Ovary (tissue), 9 donors: Measurements from ENCODE around the gene MAST3. TPM values are rescaled to one million over a fixed set of nuclear protein-coding genes. Genes with fewer than 3 reads are reported as not detected.
A peak's percentile ranks its signal among the peaks of the same experiment; 100 is the strongest.

Source experiments
- DNase-seq, 5 donors: peaks; one replicate each; pipeline ENCODE4 v3.0.0-alpha.2; 2019 to 2020
- H3K27ac ChIP-seq, 2 donors: fragments of 200-600 bp; one replicate each; pipeline versions ENCODE4 v1.5.1 to v1.8.0; 2019 to 2022
- H3K27me3 ChIP-seq: fragments of 200-600 bp; one replicate; pipeline ENCODE4 v1.8.0; 2022
- H3K36me3 ChIP-seq: fragments of 200-600 bp; sonication (generic); one replicate; pipeline ENCODE4 v1.5.1; 2019
- H3K4me1 ChIP-seq: one replicate; pipeline ENCODE4 v1.8.1; 2013; ENCODE audit warnings: mild to moderate bottlenecking, moderate library complexity; ENCODE audit not compliant: insufficient read depth
- H3K4me3 ChIP-seq: fragments of 200-600 bp; sonication (generic); one replicate; pipeline ENCODE4 v1.5.1; 2017
- H3K9me3 ChIP-seq, 2 donors: fragments of 200-600 bp in 1 of 2; sonication (generic) in 1 of 2; one replicate each; pipeline versions ENCODE4 v1.5.1 to v1.8.1; 2013 to 2019; ENCODE audit warnings: mild to moderate bottlenecking in 1 of 2, moderate library complexity in 1 of 2
- CTCF ChIP-seq, 3 donors: fragments of 450-650 bp in 2 of 3; fragments of 200-600 bp in 1 of 3; IDR thresholded peaks; one replicate each; pipeline versions ENCODE4 v1.5.1 to v1.8.0; 2016 to 2022; ENCODE audit warnings: antibody characterized with exemption in 3 of 3, mild to moderate bottlenecking in 1 of 3
- EP300 ChIP-seq: sonication (generic); formaldehyde crosslinking; IDR thresholded peaks from one replicate; pipeline ENCODE4 v1.6.1; 2017; ENCODE audit warnings: antibody characterized with exemption
- POLR2A ChIP-seq: fragments of 450-650 bp; IDR thresholded peaks from one replicate; pipeline ENCODE4 v1.6.1; 2017; ENCODE audit warnings: antibody characterized with exemption, mild to moderate bottlenecking, moderate library complexity
- WGBS, 3 donors: extraction: QIAGEN DNeasy Blood & Tissue Kit in 1 of 3; methylation state at CpG; one replicate each; pipeline versions ENCODE4 v1.1.5 to v1.1.7; 2013 to 2017; 5-methylcytosine and 5-hydroxymethylcytosine counted together
- intact Hi-C, 4 donors: fragments of 100-400 bp; cut with DNase I; formaldehyde crosslinking; loops; one replicate each; pipeline versions ENCODE4 v1.11.0 to v1.15.1; 2022 to 2023
- polyA plus RNA-seq, 2 donors: library from polyadenylated mRNA; stranded (reverse); fragments of 200-250 nt in 1 of 2; fragments of 350-450 nt in 1 of 2; fragmentation: Illumina TruSeq in 1 of 2; extraction: RNeasy Lipid Tissue Mini Kit (QIAGEN cat#74804) in 1 of 2; gene quantifications; one replicate each; pipeline ENCODE4 v1.2.3, GENCODE V29; 2013 to 2014
- total RNA-seq, 7 donors: library from RNA; depleted of rRNA in 2 of 7; stranded (reverse); fragments of >200 nt in 2 of 7; fragmentation: NEBNext Ultra II Directional in 3 of 7; extraction: Animal tissue kit (Norgen Biotek cat#: 25700) in 3 of 7; gene quantifications; one replicate each; pipeline versions ENCODE4 v1.1.0 to v1.2.4, GENCODE V29; 2016 to 2023
- donor health status: DM: no; HTN: no; CAD: no; lungs with moderate emphysema.
- donor health status: DM: no; HTN: no; CAD: no.
- donor health status: Bipolar disorder and iron deficiency.
- donor health status: DM: yes; HTN: yes; CAD: no.
- donor health status: DM: no; HTN: no; CAD: no.
- donor health status: DM: yes; HTN: yes; CAD: no.

The MAST3 gene
- total and polyA plus RNA-seq, 9 donors = 2.4 to 12.2 (median 9.9) TPM

- TF ChIP-seq EP300 (no peak), POLR2A (no peak), CTCF (IDR thresholded peaks at IDR 0.05) (no peak)
These were observed 74.2 kb downstream of the MAST3 start for GRCh38 chr19:18171605-18172327.

GRCh38 chr19:18172331-18173053 is 74.9 kb downstream of the MAST3 start:
- H3K36me3 ChIP-seq = no peaks in the 10 kb centered on the region
- peak in 1 of 5 donors; percentile 34 for DNase-seq
- H3K27me3 ChIP-seq = no peaks in the 10 kb centered on the region
- no peaks in the 10 kb centered on the region for H3K9me3 ChIP-seq
- TF ChIP-seq POLR2A (no peak), CTCF (IDR thresholded peaks at IDR 0.05) (no peak), EP300 (no peak)
- WGBS, 3 donors = 78 to 90% (median 86%) methylated on average over 7 of the region's 7 CpGs
- intact Hi-C loops = no loop called here
- H3K27ac ChIP-seq = peak overlapping the region in 1 of 2 donors; percentile 19
- peaks cover 13% of the 10 kb centered on the region for H3K4me1 ChIP-seq
- no peak overlapping the region for H3K4me3 ChIP-seq

More at GRCh38 chr19:18171605-18172327, 74.2 kb downstream of the MAST3 start:
- WGBS, 3 donors = 89% methylated on average over 8 of the region's 8 CpGs
- H3K36me3 ChIP-seq = no peaks in the 10 kb centered on the region
- H3K4me1 ChIP-seq = peaks cover 13% of the 10 kb centered on the region
- intact Hi-C loops = no loop called here
- no peaks in the 10 kb centered on the region for H3K27me3 ChIP-seq
- no peak for DNase-seq
- no peaks in the 10 kb centered on the region for H3K9me3 ChIP-seq
- peak overlapping the region in 1 of 2 donors; percentile 71 for H3K27ac ChIP-seq
- no peak overlapping the region for H3K4me3 ChIP-seq

GRCh38 chr19:18173054-18173571 is 75.5 kb downstream of the MAST3 start:
- H3K27me3 ChIP-seq = no peaks in the 10 kb centered on the region
- peak overlapping the region; percentile 70 for H3K4me3 ChIP-seq
- TF ChIP-seq POLR2A (no peak), CTCF (IDR thresholded peaks at IDR 0.05) (no peak), EP300 (no peak)
- no peaks in the 10 kb centered on the region for H3K9me3 ChIP-seq
- H3K36me3 ChIP-seq = no peaks in the 10 kb centered on the region
- peak overlapping the region; percentile 19 to 27 for H3K27ac ChIP-seq
- WGBS, 3 donors = 42 to 48% (median 45%) methylated on average over 17 to 18 of the region's 18 CpGs
- intact Hi-C loops = no loop called here
- peaks cover 13% of the 10 kb centered on the region for H3K4me1 ChIP-seq
- DNase-seq = peak in 2 of 5 donors; percentile 44 to 49

- H3K4me1 ChIP-seq = peaks cover 13% of the 10 kb centered on the region
- 0 to 1% (median 1%) methylated on average over 33 to 47 of the region's 47 CpGs for WGBS, 3 donors
- peak within 1 kb of the TSS; percentile 19 to 27 for H3K27ac ChIP-seq
These were observed 76.2 kb downstream of the MAST3 start, which contains the start of gene IFI30 for GRCh38 chr19:18173572-18174288. TSS of gene IFI30 (plus strand) at chr19:18173813. CDS start at chr19:18173842, 29 bp downstream.

More at GRCh38 chr19:18173572-18174288, 76.2 kb downstream of the MAST3 start, which contains the start of gene IFI30:
- no peaks in the 10 kb centered on the region for H3K36me3 ChIP-seq
- intact Hi-C loops = no loop called here
- no peaks in the 10 kb centered on the region for H3K9me3 ChIP-seq
- peak; percentile 78 to 84 (median 81) for DNase-seq
- TF ChIP-seq POLR2A = no peak
- no peak for TF ChIP-seq EP300
- TF ChIP-seq CTCF (IDR thresholded peaks at IDR 0.05) = no peak
- H3K27me3 ChIP-seq = no peaks in the 10 kb centered on the region
- peak within 1 kb of the TSS; percentile 70 for H3K4me3 ChIP-seq
